ENCODE results near the gene FAM32A.
A peak's percentile ranks its signal among the peaks of the same experiment; 100 is the strongest.

FAM32A gene

DNA sequence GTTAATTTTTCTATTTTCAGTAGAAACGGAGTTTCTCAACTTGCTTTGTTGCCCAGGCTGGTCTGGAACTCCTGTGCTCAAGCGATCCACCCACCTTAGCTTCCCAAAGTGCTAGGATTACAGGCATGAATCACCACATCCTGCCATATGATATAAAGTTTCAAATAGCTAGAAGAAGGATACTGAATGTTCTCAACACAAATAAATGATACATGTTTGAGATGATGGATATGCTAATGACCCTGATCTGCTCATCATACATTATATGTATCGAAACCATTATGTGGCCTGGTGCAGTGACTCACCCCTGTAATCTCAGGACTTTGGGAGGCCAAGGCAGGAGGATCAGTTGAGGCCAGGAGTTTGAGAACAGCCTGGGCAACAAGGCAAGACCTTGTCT, 23.4 kb upstream of the FAM32A start:
- POLR2A ChIA-PET (ENCODE audit: low non-redundant PET): interaction anchor here (0.7 to 0.8 kb wide), 4 partner anchors 26 to 955 kb away, joined by 4 to 11 read pairs (median 6); no protein-coding TSS in a partner anchor
- CTCF ChIA-PET: no interaction called here
- TF ChIP-seq, protein P1, sequence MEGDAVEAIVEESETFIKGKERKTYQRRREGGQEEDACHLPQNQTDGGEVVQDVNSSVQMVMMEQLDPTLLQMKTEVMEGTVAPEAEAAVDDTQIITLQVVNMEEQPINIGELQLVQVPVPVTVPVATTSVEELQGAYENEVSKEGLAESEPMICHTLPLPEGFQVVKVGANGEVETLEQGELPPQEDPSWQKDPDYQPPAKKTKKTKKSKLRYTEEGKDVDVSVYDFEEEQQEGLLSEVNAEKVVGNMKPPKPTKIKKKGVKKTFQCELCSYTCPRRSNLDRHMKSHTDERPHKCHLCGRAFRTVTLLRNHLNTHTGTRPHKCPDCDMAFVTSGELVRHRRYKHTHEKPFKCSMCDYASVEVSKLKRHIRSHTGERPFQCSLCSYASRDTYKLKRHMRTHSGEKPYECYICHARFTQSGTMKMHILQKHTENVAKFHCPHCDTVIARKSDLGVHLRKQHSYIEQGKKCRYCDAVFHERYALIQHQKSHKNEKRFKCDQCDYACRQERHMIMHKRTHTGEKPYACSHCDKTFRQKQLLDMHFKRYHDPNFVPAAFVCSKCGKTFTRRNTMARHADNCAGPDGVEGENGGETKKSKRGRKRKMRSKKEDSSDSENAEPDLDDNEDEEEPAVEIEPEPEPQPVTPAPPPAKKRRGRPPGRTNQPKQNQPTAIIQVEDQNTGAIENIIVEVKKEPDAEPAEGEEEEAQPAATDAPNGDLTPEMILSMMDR (conservative IDR thresholded peaks at IDR 0.05; ENCODE audit: low read depth): no peak
- DNase-seq (ENCODE audit: low spot score): peak; percentile 27
- H3K27ac ChIP-seq: peak overlapping the region; percentile 88

DNA sequence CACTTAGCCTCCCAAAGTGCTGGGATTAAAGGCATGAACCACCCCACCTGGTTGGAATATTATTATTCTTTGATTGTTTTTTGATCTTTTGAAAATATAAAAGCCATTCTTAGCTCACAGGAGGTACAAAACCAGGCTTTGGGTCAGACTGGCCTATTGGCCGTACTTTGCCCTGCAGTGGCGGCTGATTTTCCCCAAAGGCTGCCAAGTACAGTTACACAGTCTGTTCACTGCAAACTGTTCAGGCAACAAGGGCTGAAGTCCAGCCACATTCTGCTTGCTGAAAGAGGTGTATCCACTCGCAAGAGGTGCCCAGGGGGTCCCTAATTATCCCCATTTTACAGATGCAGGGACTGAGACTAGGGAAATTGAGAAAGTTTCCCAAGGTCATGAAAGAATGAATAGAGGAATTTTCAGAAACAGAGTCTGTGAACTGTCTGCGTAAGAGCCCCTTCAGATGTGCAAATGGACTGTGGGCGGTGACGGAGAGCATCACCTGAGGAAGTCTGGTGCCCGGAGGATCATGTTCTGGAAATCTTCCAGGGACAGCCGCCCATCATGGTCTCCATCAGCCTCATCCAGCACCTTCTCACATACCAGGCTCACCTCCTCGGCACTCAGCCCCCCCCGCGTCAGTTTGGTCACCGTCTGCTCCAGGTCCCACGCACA, 20.9 kb upstream of the FAM32A start:
- TF ChIP-seq, protein P1 (conservative IDR thresholded peaks at IDR 0.05; ENCODE audit: low read depth): no peak
- POLR2A ChIA-PET (ENCODE audit: low non-redundant PET): no interaction called here
- CTCF ChIA-PET: interaction anchor here (1.3 kb wide), 1 partner anchor 20 kb away, joined by 3 read pairs; the partner anchor contains the start of gene HSH2D
- DNase-seq (ENCODE audit: low spot score): no peak
- peak overlapping the region; percentile 5; the same call in 1 of the 2 replicates for H3K27ac ChIP-seq

DNA sequence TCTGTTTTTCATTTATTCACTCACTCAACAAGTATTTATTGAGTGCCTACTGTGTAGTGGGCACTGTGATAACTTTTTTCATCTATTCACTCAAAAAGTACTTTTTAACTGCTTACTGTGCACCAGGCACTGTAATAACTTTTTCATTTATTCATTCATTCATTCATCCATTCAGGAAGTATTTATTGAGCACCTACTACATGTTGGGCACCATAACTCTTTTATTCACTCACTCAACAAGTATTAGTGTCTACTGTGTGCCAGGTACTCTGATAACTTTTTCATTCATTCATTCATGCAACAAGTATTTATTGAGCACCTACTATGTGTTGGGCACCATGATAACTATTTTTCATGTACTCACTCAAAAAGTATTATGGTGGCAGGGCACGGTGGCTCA, 18.8 kb upstream of the FAM32A start:
- CTCF ChIA-PET: no interaction called here
- POLR2A ChIA-PET (ENCODE audit: low non-redundant PET): no interaction called here
- H3K27ac ChIP-seq: no peak overlapping the region
- TF ChIP-seq, protein P1 (conservative IDR thresholded peaks at IDR 0.05; ENCODE audit: low read depth): no peak
- DNase-seq (ENCODE audit: low spot score): no peak

DNA sequence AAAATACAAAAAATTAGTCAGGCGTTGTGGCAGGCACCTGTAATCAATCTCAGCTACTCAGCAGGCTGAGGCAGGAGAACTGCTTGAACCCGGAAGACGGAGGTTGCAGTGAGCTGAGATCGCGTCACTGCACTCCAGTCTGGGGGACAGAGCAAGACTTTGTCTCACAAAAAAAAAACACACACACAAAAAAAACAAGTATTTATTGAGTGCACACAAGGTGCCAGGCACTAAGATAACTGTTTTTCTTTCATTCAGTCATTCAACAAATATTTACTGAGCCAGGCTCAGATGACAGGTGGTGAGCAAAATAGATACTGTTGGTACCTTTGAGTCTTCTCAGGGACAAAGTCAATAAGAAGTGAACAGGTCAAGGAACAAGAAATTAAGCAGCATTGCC, 18.2 kb upstream of the FAM32A start:
- no peak for DNase-seq (ENCODE audit: low spot score)
- TF ChIP-seq, protein P1 (conservative IDR thresholded peaks at IDR 0.05; ENCODE audit: low read depth): no peak
- ChIA-PET POLR2A (ENCODE audit: low non-redundant PET) (no interaction called here), CTCF (interaction anchor here (0.7 kb wide), 1 partner anchor 126 kb away, joined by 3 read pairs; no protein-coding TSS in a partner anchor)
- H3K27ac ChIP-seq: no peak overlapping the region

DNA sequence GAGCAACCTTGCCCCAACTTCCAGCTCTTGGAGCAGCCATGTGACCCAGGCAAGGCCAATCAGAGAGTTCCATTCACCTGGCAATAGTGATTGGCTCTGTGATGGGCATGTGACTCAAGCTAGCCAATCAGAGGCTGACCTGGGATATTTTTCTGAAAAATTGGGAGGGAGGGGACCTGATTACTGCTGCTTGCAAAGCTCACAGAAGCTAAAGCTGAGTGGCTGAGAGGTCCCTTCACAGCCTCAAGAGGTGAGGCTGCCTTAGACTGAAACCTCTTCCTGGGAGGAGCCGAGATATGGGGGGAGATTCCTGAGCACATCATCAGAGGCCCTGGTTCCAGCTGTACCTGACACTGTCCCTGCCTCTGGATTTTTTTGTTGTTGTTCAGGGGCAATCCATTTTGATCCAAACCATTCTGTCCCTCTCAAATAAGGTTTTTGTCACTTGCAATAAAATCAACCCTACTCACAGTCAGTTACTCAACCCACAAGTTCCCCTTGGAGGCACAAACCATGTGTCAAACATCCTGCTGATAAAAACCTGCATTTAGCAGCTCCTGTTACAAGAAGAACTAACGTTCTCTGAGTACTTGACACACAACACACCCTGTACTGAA, 16.6 kb upstream of the FAM32A start:
- CTCF ChIA-PET: interaction anchor here (0.6 to 2.0 kb wide), 2 partner anchors 17 to 731 kb away, joined by 4 read pairs; partner anchors contain the start of gene FAM32A
- H3K27ac ChIP-seq: no peak overlapping the region
- DNase-seq (ENCODE audit: low spot score): peak; percentile 15
- POLR2A ChIA-PET (ENCODE audit: low non-redundant PET): no interaction called here
- TF ChIP-seq, protein P1 (conservative IDR thresholded peaks at IDR 0.05; ENCODE audit: low read depth): no peak

DNA sequence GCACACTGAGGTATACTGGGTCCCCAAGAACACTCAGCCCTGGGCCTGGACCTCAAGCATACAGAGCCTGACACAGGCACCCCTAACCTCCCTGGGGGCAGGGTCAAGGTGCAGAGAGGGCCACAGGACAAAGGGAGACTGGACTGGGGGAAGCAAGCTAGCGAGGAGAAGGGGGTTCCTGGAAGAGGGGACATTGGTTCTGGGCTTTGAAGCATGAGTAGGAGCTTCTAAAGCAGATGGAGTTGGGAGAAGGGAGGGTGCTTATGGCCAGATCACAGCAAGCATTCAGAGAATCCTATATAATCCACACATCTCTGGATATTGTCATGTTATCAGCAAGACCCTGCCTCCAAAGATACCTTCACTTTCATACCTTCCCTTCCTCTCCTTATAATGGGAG, 15.1 kb upstream of the FAM32A start:
- ChIA-PET CTCF (interaction anchor here (1.2 kb wide), 1 partner anchor 129 kb away, joined by 6 read pairs; no protein-coding TSS in a partner anchor), POLR2A (ENCODE audit: low non-redundant PET) (no interaction called here)
- no peak overlapping the region for H3K27ac ChIP-seq
- TF ChIP-seq, protein P1 (conservative IDR thresholded peaks at IDR 0.05; ENCODE audit: low read depth): no peak
- no peak for DNase-seq (ENCODE audit: low spot score)

Measured in RWPE1 (cell line).